DMS153 (cell line): ENCODE results near the gene FAM234A.
"Not testable (repeated sequence)": the region's sequence is repeated elsewhere in the genome, so short reads cannot be mapped to it uniquely, and the experiment has no call there.

Experiments used
- DNase-seq: peaks from one replicate; lab custom pipeline; 2025; lab: John Stamatoyannopoulos, UW

Gene FAM234A

DNA sequence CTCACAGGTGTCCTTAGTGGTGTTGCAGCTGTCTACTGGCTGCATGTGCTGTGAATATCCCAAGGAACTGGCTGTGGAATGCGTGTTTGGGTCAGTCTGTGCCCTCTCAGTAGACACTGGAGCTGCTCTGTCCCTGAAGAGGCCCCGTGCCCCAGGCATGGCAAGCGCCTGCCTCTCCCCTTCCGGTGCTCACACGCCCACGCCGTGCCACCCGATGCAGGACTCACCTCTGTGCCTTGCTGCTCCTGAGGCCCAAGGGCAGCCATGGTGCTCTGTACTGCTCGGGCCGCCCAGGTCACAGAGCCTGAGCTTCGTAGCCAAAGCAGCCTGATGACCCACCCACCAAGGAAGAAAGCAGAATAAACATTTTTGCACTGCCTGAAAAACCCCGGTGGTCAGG lies 31.1 kb downstream of the FAM234A start:
- DNase-seq = no peak

DNA sequence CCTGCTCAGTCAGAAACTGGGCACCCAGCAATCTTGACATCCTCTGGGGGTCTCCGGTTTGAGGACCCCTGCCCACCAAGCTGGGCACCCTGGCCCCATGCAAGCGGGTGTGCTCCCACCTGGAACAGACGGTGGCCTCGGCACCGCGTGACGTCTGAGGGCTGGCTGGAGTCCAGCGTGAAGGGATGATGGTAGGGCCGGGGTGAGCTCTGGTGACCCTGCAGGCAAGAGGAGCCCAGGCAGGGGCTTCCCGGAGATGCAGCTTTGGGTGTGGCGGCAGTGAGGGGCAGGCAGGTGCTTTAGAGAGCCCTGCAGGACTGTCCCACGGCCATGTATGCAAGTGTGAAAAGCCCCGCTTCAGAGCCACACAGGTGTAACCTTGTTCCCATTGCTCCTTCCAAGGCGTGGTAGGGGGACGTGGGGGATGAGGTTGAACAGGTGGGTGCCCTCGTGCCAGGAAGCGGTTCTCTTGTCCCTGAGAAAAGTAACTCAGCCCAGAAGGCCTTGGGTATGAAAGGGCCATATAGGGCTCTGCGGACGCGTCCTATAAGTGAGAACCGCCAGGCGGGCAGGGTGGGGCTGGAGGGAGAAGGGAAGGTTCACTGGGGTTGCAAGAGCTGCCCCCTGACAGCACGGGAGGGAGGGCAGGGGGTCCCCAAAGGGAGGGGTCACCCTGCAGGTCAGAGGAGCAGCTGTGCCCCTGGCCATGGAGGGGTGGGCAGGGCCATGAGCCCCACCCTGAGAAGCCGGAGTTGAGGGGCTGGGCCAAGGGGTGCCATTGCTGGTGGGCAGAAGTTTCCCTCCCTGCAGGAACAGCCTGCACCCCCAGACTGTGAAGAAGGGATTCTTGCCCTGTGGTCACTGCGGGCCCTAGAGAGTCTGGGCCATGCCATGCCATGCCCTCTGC lies 31.9 kb downstream of the FAM234A start:
- no peak for DNase-seq

DNA sequence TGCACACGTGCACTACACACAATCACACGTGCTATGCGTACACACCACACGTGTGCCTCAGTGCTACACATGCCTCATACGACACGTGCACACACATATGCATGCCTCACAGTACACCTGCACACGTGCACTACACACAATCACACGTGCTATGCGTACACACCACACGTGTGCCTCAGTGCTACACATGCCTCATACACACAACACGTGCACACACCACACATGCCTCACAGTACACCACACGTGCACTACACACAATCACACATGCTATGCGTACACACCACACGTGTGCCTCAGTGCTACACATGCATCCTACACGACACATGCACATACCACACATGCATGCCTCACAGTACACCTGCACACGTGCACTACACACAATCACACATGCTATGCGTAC lies 32.9 kb downstream of the FAM234A start:
- DNase-seq = not testable (repeated sequence)

DNA sequence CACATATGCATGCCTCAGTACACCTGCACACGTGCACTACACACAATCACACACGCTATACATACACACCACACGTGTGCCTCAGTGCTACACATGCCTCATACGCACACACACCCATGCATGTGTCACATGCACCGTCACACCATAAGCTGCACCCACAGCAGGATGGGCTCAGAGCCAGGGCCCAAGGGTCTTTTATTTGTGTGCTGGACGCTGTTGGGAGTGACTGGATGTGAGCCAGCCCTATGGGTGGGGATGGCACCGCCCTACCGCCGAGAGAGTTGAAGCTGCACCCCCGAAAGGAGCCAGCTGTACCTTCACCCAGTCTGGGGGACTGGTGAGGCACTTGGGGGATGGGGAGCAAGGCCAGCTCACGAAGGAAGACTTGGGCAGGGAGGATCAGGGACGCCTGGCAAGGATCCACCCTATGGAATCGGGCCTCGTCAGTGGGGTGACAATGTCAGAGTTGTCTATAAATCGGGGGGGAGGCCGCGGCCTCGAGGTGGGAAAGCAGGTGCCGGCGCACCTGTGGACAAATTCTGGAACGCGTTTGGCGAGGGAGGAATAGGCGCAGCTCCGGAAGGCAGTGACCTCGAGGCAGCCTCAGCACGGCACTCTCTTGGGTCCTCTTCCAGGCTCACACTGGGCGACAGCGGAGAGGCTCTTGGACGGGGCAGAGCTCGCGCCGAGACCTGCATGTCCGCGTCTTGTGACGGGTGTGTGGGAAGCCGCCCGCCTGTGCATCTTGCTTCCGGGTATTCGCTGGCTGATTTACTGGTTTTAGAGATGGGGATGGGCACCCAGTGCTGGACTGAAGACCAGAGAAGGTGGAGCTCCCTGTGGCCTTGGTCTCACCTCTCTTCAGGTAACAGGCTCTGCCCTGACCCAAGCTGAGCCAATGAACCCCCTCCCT lies 33.8 kb downstream of the FAM234A start:
- peak; percentile 9 for DNase-seq

DNA sequence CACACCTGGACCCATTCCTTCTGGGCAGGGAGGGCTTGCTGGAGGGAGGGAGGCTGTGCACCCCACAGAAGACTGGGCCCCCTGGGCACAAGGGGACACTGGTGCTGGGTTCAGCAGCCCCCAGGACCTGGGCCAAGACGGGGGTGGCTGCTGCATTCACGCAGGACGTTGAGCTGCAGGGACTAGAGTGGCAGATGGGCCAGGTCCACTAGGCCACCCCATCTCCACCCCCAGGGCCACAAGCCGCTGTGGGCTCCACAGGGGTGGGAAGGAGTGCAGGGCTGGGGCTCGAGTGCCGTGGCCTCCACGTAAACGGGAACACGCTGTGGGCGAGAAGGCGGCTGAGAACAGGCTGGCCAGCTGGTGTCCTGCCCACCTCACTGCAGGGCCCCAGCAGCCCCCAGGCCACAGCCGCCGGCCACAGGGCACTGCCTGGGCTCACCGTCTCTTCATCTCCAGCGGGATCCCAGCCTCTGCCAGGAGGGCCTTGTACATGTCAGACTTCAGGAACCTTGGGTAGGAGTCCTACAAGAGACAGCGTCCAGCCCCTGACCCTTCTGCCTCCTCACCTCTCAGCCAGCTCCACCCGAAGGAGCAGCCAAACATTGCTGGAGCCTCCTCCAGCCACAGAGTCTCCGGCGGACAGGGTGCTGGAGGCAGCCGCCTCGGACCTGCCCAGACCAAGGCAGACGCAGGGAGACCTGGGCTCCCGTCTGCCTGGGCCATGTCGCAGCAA lies 34.6 kb downstream of the FAM234A start:
- no peak for DNase-seq

DNA sequence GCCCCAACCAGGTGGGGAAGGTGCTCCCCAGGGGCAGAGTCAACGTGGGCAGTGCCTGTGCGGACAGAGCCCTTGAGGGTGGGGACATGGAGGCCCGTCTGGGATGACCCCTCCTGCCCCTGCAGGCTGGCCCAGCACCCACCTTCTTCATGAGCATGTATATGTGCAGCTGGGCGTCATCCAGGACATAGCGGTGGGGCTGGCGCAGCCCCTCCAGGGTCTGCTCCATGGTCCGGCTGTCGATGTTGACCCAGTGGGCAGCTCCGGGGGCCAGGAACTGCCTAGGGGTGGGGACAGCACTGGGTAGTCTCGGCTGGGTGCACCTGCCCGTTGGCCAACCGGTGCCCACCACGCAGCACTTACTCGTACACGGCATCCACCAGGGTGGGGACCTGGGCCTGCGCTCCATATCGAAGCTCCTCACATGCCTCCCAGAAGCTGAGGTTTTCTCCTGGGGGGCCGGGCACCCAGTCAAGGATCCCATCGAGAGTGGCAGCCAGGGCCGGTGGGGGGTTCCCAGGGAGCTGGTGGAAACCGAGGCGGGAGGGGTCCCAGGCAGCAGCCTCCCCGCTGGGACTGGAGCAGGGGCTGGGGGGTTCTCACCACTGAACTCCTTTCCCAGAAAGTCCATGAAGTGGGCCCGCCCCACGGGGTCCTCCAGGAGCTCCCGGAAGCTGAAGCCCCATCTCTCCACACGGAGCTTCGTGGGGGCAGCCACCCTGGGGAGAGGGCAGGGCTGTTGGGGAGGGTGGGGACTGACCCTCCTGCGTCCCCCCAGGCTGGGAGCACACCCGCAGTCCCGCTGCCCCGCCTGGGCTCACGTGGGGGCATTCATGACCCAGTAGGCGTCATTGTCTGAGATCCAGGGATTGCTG lies 36.0 kb downstream of the FAM234A start:
- no peak for DNase-seq

DNA sequence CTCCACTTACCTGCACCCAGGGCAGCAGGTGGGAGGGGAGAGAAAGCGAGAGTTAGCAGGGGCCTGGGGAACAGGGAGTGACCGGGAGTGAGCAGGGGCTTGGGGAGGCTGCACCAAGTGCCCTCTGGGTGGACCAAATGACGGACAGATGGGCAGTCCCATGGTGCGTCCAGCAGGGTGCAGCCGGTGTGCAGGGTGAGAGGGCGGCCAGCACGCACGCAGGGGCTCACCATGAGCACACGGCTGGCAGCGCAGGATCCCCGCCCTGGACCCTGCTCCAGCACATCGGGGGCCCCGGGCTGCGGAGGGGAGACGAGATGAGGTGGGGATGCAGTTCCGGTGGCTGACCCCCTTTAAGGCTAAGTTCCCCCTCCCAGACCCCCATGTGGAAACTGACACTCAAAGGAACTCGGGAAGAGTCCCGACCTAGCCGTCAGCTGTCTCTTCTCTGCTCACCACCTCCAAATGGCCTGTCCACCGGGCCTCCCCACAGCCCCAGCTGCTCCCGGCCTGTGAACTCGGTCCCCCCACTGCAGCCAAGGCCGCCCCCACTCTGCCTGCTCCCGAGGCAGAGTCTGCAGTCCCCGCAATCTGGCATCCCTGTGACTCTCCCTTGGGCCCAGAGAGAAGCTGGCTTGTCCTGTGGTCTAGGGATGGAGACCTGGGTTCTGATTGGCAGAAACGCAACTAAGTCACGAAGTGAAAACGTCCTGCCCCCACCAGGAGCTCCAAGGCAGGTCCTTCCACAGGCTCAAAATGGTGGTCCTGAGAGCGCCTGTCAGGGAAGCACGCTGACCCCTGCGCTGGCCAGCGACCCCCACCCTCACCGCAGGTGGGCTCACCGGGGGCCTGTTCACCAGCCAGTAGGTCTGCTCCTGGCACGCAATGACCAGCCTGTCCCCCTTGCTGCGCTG lies 38.3 kb downstream of the FAM234A start:
- DNase-seq = no peak

DNA sequence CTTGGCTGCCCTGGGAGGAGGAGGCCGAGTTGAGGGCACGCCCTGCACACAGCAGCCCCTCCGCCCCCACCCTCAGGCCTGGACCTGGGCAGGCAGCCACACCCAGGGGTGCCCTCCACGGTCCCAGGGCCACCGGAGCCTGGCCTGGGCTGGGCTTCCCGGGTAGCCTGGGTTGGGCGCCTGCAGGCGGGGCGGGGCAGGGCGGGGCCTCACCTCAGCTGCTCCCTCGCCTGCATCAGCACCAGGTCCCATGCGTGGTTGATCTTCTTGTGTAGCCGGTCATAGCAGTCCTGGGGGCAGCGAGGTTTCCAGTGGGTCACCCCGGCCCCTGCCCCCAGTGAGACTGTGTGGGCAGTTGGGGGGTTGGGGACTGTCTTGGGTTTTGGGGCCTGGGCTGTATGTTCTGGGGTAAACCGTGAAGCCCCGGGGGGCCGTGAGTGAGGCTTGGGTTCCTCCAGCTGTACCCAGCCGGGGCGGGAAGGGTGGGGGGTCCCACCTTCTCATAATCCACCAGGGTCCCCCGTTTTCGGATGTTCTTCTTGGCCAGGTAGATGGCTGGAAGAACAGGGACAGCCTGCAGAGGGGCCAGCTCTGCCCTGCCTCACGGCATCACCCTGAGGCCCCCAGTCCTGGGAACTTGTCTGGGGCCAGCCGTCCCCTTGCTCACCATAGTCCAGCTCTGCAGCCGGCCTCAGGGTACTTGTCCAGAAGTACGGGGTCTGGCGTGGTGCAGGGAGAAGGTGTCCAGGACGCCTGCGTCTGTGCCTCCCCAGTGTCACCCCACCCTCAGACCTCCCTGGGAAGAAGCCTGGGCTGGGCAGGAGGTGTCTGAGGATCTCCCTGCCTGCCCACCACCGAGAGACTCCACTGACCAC lies 39.2 kb downstream of the FAM234A start:
- DNase-seq = no peak

DNA sequence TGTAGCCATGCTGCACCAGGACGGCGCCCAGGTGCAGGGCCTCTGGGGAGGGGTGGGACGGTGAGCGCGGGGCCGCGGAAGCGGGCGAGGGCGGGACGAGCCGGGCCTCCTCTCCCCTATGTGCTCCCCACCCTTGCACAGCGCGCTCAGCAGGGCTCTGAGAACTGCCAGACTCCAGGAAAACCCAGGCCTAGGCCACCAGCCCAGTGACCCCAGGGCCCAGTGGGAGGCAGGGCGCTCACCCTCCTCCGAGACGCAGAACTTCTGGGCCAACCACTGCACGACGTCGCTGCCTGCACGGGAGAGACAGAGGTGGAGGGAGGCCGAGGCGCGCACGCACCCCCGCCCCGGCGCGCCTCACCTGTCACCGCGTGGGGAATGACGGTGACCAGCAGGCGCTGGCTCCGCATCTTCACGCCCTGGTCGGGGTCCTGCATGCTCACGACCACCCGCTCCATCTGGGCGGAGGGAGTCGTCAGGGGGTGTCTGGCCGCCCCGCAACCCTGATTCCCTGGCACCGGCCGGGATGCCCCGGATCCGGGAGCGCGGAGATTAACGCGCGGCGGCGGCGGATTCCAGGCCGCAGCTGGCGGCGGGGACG lies 40.5 kb downstream of the FAM234A start:
- no peak for DNase-seq

DNA sequence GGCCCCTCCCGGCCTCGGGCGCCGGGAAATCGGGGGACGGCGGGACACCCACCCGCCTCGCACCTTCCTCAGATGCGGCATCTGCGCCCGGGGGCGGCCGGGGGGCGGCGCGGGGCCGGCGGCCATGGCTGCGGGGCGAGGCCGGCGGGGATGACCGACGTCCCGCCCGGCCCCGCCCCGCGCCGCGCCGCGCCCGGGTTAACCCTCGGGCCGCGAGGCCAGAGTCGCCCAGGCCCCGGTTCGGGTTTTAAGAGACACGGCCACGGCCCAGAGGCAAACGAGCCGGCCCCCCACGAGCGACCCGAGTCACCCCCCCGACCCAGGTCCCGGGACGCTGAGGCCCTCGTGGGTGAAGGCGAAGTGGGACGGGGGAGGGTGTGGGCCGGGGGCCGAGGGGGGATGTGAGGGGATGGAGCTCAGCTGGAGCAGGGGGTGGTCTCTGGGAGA lies 41.2 kb downstream of the FAM234A start, which contains the start of gene RGS11:
RGS11 (minus strand) TSS at position 159 of the 447 bp plus-strand sequence; CDS start at position 126, 33 bp downstream.
- DNase-seq = no peak

DNA sequence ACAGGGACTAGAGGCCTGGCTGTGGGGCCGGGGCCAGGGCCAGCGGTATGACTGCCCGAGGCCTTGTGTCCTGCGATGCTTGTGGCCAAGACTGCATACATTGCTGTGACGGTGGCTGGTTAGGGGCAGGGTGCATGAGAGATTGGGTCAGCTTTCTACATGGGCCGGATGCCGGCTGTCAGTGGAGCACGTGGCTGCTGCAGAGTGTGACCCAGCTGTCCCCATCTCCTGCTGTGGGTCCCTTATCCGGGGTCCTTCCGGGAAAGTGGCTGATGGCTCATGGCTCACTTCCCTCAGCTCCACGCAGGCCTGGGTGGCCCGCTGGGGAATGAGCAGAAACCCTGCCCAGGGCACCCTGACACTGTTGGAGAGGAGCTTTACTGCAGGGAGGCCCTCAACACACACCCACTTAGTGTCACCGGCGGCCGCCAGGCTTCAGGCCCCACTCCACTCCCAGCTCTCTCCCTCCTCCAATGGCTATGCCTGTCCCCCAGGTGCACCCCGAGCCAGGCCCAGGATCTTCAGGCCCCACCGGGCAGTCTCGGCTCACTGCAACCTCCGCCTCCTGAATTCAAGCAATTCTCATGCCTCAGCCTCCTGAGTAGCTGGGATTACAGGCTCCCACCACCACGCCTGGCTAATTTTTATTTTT lies 41.9 kb downstream of the FAM234A start:
- DNase-seq = no peak

DNA sequence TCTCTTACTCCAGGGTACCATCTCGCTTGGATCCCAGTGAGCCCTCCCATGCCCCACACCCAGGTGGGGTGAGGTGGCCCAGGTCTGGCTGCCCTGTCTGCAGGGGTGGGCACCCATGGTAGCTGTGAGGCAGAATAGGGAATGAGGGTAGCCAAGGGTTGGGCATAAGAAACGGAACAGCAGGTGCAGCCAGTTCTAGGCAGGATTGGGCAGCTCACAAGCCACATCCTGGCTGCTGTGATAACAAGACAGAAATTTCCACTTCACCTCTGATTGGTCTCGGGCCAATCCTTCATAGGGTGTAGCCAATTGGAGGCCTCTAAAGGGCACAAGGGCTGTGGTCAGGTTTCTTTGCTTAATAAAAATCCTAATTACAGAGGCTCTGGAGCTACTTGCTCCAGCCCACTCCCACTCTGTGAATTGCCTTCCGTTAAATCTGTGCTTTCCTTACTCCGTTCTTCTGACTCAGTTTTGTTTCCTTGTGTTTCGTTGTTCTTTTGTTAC lies 44.3 kb downstream of the FAM234A start:
- DNase-seq = peak; percentile 72

DNA sequence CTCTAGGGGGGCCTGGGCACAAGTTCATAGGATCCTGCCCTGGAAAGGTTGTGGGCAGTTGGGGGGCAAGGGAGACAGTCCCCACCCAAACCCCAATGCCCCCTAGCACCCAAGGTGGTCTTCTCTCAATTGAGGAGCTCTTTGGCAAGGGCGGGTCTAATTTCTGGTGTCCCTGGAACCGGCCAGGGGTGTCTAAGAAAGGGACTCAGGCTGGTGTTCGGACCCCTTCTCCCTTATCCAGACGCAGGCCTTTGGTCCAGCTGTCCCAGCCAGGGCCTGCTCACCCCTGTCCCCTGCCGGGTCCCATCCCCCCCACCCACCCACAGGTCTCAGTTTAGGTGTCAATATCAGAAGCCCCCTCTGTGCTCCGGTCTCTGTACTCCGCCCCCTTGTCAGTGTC lies 44.9 kb downstream of the FAM234A start:
- no peak for DNase-seq

DNA sequence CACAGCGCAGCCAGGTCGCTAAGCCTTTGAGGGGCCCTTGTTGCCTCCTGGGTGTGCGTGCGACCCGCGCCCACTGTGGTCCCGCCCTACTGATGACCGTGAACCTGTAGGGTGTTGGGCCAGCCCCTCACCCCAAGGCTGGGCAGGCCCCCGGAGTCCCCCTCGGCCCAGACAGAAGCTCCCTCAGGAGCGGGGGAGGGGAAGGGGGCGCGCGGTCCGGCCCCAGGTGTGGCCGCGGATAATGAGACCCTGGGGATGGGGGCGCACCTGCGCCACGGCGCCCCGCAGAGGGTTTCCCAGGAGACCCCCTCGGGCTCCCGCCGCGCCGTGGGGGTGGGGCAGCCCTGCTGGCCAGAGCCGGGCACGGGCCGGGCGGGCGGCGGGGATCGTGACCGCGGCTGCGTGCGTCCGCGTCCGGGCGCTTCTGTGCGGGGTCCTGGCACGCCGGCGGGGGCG lies 45.4 kb downstream of the FAM234A start:
- DNase-seq = no peak

DNA sequence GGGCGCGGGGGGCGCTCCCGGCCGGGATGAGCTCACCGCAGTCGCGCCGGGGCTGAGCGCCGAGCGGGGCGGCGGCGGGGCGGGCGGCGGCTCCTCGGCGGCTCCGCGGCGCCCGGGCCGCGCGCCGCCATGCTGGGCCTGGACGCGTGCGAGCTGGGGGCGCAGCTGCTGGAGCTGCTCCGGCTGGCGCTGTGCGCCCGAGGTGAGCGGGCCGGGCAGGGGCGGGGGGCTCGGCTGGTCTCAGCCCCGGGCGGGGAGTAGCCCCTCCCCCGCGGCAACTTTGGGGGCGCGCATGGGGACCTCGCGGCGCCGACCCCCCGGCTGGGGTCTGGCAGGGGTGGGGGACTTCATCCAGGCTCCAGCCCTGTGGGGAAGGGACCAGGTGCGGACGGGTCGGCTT lies 45.9 kb downstream of the FAM234A start, which contains the start of gene ARHGDIG:
ARHGDIG (plus strand) TSS at position 40 of the 400 bp plus-strand sequence; CDS start at position 130, 90 bp downstream.
- DNase-seq = no peak

DNA sequence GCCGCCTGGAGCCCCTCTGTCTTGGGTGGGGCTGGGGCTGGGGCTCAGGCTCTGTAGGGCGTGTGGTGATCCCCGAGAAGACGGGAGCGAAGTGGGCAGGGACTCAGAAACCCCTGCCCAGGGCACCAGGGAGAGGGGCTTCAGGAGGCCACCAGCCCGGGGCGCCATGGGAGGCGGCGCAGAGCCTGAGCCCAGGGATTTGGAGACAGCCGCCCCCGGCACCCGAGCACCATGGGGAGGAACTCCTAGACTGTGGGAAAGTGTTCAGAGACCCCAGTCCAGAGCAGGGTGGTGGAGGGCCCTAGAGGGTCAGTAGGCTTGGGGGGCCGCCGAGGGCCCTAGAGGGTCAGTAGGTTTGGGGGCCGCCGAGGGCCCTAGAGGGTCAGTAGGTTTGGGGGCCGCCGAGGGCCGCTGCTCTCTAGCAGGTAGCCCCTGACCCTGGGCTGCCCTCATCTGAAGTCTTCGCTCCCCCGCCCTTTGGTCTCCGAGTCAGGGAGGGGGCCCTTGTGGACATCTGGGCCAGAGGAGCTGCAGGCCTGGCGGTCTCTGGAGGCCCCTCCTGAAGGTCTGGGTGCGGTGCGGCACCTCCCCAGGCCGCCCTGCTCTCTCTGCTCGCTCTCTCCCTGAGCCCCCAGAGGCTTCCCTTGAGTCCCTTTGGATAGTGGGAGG lies 46.5 kb downstream of the FAM234A start:
- no peak for DNase-seq
